Lower lobe of right lung (tissue), 2 donors: ENCODE results near the gene LHPP. TPM values are rescaled to one million over a fixed set of nuclear protein-coding genes. Genes with fewer than 3 reads are reported as not detected.
A peak's percentile ranks its signal among the peaks of the same experiment; 100 is the strongest.

Experiments used
- ATAC-seq, 2 donors: fragments of 200-7000 bp; cut with Tn5 transposase; one replicate each; pipeline ENCODE4 v1.9.1; 2020 to 2022; ENCODE audit warnings: mild to moderate bottlenecking in 2 of 2, moderate library complexity in 2 of 2
- DNase-seq: peaks from one replicate; pipeline ENCODE4 v3.0.0-alpha.2; 2020
- H3K27ac ChIP-seq: fragments of 200-600 bp; one replicate; pipeline ENCODE4 v1.8.0; 2022
- H3K27me3 ChIP-seq: fragments of 200-600 bp; one replicate; pipeline ENCODE4 v1.8.0; 2022; ENCODE audit warnings: low read depth
- H3K36me3 ChIP-seq: fragments of 200-600 bp; one replicate; pipeline ENCODE4 v1.8.0; 2022; ENCODE audit warnings: mild to moderate bottlenecking
- H3K4me1 ChIP-seq: fragments of 200-600 bp; one replicate; pipeline ENCODE4 v1.8.0; 2022
- H3K4me3 ChIP-seq: fragments of 200-600 bp; one replicate; pipeline ENCODE4 v1.8.0; 2022; ENCODE audit warnings: mild to moderate bottlenecking
- H3K9me3 ChIP-seq: fragments of 200-600 bp; one replicate; pipeline ENCODE4 v1.8.0; 2022
- intact Hi-C: fragments of 100-400 bp; cut with DNase I; formaldehyde crosslinking; loops from one replicate; pipeline ENCODE4 v1.11.0; 2022
- total RNA-seq: library from RNA; stranded (reverse); fragmentation: NEBNext Ultra II Directional; extraction: Animal tissue kit (Norgen Biotek cat#: 25700); gene quantifications from one replicate; pipeline ENCODE4 v1.2.1, GENCODE V29; 2021
- TF ChIP-seq, protein P1 (sequence below): fragments of 200-600 bp; IDR thresholded peaks from one replicate; pipeline ENCODE4 v1.8.0; 2022; ENCODE audit warnings: antibody characterized with exemption, mild to moderate bottlenecking
- donor health status: DM: no; HTN: yes; CAD: no; lungs with severe emphysema.

Gene LHPP
- total RNA-seq, 1 donor from 2014 or later = 17.8 TPM

DNA sequence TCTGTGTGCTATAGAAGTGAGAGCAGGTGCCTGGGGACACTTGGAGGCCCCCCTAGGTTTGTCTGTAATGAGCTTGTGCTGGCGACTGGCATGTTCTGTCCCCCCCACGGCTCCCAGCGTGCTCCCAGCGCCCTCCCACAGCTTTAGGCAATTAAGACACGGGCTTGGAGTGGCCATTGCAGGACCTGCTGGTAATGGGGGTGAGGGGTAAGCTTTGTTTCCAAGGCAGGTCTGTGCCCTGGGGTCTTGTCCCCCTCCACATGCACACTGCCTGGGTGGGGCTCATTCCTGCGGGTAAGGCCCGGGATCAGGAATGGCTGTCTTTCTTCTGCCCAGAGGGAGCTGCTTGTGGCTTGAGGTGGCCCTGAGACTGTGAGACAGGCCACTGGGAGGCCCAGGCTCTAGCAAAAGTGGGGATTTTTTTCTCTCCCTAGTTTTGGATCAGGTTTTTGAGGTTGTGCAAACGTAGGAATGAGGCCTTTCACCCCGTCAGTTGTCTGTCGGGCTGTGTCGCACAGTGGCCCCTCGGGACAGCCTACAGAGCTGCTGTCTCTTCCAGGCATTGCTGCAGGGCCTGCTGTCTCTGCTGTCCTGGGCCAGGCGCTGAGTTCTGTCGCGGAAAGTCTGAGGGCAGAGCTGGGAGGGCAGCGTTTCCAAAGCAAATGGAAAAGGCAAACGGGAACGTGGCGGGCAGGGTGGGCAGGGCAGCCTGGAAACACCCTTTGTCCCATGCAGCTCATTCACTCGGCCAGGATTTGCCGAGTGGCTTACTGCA is 107.4 kb downstream of the LHPP start:
- Histone ChIP-seq H3K27me3 (no peaks in the 10 kb centered on the region), H3K9me3 (no peaks in the 10 kb centered on the region), H3K4me3 (no peak overlapping the region), H3K27ac (no peak overlapping the region), H3K36me3 (no peaks in the 10 kb centered on the region), H3K4me1 (no peaks in the 10 kb centered on the region)
- peak; percentile 37 for DNase-seq
- intact Hi-C loops = no loop called here
- TF ChIP-seq, protein P1, sequence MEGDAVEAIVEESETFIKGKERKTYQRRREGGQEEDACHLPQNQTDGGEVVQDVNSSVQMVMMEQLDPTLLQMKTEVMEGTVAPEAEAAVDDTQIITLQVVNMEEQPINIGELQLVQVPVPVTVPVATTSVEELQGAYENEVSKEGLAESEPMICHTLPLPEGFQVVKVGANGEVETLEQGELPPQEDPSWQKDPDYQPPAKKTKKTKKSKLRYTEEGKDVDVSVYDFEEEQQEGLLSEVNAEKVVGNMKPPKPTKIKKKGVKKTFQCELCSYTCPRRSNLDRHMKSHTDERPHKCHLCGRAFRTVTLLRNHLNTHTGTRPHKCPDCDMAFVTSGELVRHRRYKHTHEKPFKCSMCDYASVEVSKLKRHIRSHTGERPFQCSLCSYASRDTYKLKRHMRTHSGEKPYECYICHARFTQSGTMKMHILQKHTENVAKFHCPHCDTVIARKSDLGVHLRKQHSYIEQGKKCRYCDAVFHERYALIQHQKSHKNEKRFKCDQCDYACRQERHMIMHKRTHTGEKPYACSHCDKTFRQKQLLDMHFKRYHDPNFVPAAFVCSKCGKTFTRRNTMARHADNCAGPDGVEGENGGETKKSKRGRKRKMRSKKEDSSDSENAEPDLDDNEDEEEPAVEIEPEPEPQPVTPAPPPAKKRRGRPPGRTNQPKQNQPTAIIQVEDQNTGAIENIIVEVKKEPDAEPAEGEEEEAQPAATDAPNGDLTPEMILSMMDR = no peak
- ATAC-seq = no peak

DNA sequence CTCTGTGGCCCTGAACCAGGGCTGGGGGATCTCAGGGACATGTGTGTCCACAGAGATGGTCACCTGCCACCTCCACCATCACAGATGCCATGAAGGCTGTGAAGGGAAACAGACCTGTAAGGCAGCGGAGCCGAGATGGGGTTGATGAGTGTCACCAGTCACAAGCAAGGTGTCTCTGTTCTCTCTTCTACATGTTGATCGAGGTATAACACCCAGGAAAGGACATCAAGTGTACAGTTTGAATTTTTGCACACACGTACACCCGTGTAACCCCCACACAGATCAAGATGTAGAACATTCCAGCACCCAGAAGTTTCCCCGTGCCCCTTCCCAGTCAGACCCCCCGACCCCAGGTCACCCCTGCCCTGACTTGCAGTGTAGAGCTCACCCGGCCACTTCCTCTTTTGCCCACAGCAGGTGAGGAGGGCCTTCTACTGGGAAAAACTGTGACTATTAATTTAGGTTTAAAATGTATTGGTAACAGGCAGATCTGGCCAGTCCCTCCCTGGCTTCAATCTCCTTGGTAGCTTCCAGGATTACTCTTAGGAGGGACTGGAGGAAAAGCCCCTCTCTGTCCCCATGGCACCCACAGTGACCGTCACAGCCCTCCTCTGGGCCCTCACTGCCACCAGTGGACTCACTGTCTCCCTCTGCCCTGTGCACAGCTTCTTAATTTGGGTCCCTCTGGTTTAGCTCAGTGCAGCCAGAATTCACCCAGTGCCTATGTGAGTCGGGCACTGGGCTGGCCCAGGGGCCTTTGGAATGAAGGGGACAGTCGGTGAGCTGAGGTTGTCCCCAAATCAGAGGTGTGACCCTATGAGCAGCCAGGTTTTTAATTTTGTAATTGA is 108.2 kb downstream of the LHPP start:
- no peak overlapping the region for H3K27ac ChIP-seq
- H3K4me1 ChIP-seq = no peaks in the 10 kb centered on the region
- no peaks in the 10 kb centered on the region for H3K27me3 ChIP-seq
- no peak for ATAC-seq
- DNase-seq = no peak
- no peaks in the 10 kb centered on the region for H3K36me3 ChIP-seq
- H3K4me3 ChIP-seq = no peak overlapping the region
- H3K9me3 ChIP-seq = no peaks in the 10 kb centered on the region
- intact Hi-C loops = no loop called here
- TF ChIP-seq, protein P1 = no peak

DNA sequence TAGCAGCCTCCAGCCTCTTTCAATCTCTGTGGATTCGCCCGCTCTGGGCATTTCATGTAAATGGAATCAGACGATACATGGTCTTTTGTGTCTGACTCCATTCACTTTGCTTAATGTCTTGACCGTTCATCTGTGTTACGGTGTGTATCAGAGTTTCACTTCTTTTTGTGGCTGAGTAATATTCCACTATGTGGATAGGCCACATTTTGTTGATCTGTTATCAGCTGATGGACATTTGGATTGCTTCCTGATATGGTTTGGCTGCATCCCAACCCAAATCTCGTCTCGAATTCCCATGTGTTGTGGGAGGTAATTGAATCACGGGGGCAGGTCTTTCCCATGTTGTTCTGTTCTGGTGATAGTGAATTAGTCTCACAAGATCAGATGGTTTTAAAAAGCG is 109.0 kb downstream of the LHPP start:
- no peaks in the 10 kb centered on the region for H3K27me3 ChIP-seq
- DNase-seq (no peak), ATAC-seq (no peak)
- H3K27ac ChIP-seq = no peak overlapping the region
- TF ChIP-seq, protein P1 = no peak
- H3K36me3 ChIP-seq = no peaks in the 10 kb centered on the region
- no peaks in the 10 kb centered on the region for H3K9me3 ChIP-seq
- H3K4me1 ChIP-seq = no peaks in the 10 kb centered on the region
- intact Hi-C loops = no loop called here
- no peak overlapping the region for H3K4me3 ChIP-seq

DNA sequence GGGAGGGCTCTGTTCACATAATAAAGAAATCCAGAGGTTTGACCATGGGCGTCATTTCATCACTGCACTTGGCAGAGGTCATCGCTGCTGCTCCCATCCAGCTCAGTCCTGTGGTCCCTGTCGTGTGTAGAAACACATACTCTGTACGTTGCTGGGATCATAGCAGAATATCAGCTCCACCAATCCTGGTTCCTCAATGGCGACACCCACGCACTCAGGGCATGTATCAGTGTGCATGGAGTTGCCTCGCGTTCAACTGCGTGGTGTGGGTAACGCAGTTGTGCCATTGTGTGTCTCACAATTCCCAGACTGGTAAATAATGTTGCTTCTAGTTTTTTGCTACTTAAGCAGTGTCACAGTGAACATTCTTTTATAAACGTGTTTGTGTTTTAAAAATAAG is 111.1 kb downstream of the LHPP start:
- H3K9me3 ChIP-seq = no peaks in the 10 kb centered on the region
- no peak overlapping the region for H3K27ac ChIP-seq
- no peak for ATAC-seq
- no peak overlapping the region for H3K4me3 ChIP-seq
- no peaks in the 10 kb centered on the region for H3K4me1 ChIP-seq
- intact Hi-C loops = no loop called here
- TF ChIP-seq, protein P1 = no peak
- H3K36me3 ChIP-seq = no peaks in the 10 kb centered on the region
- peak; percentile 41 for DNase-seq
- H3K27me3 ChIP-seq = no peaks in the 10 kb centered on the region

DNA sequence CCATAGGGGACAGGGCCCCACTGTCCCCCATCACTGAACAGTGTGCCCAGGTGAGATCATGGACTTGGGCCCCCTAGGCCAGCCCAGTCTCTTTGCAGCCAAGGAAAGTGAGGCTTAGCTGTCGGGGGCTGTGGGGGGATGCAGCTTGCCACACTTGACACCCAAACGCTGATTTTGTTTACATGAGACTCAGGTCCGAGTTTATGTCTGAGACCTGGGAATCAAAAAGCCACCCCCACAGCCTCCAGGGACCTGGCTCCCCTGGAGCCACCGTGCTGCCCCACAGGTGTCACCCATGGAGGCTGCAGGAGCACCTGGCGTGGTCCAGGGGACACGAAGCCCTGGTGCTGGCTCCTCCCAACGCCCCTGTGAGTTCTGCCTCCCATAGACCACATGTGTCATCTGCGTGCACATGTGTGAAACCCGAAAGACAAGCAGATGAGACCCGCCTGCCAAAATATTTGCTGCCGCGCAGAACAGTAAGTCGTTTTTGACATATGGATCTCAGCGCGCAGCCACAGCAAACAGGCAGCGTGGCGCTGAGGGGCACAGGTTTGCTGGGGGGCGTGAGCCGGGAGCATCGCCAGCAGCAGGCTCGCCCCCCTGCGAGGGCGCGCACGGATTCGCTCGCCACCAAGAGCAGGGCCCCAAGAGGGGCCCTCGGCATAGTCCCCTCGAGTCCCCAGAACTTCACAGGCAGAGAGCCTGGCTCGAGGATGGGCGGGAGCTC is 112.3 kb downstream of the LHPP start:
- DNase-seq = no peak
- H3K36me3 ChIP-seq = no peaks in the 10 kb centered on the region
- H3K4me3 ChIP-seq = no peak overlapping the region
- H3K27me3 ChIP-seq = no peaks in the 10 kb centered on the region
- no peaks in the 10 kb centered on the region for H3K4me1 ChIP-seq
- TF ChIP-seq, protein P1 = no peak
- intact Hi-C loops = no loop called here
- ATAC-seq = no peak
- H3K9me3 ChIP-seq = no peaks in the 10 kb centered on the region
- H3K27ac ChIP-seq = no peak overlapping the region
